HG03558 (cell line): ENCODE data around the gene FLT1.

Experiments used
- ATAC-seq: cut with Tn5 transposase; IDR thresholded peaks from one replicate; pipeline ENCODE4 v1.9.1; 2021; ENCODE audit warnings: moderate number of reproducible peaks; ENCODE audit not compliant: unreplicated experiment; ENCODE audit errors: extremely low read depth

FLT1 gene

DNA sequence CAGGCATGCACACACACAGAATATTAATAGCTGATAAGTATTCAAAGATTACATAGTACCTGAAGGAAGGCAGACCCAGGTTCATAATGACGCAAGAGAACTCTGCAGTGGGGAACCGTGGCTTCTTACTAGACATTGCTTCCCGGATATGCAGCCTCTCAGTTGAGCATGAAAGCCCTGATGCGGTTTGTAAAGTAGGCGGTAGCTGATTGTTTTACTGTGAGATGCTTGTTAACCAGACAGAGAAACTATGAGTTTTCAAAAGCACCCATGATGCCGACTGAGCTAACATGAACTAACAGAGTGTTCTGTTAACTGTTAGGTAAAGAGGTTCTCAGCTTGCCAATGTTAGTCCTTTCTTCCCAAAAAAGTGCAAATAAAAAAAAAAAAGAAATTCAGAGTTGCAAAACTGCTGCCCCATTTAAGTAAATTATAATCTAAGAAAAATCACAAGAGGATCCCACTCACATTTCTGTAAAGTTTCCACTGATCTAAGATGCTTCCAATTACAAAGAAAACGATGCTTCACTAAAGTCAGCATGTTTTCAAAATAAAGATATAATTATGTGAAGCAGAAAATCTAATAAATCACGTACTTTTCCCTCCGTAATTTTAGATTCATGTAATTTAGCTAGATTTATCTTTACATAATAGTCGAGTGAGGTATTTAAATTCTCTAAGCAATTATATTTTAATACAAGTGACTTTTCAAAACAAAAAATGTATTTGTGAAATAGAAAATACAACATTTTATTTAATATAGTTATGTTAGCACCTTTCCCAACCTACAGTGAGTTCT is 2.2 kb downstream of the FLT1 start:
- ATAC-seq: no peak

DNA sequence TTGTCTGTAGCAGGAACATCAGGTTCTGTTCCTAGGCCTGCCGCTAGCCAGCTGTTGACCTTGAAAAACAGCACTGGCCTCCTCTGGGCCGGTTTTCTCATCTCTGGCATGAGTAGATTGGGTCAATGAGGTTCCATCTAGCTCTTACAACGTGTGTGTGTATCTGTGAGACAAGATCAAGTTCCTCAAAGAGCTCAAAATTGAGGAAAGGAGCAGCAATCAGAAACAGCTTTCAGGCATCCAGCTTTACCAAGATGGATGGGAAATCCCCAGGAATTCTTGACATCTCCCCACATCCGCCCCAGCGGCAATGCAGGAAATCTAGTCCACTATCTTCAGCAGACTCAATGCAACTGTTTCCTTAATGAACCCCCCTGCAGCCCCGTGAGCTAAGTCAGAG is 4.9 kb downstream of the FLT1 start:
- no peak for ATAC-seq

- ATAC-seq: no peak
These were observed 5.4 kb downstream of the FLT1 start for GRCh38 chr13:28489524-28489931.

DNA sequence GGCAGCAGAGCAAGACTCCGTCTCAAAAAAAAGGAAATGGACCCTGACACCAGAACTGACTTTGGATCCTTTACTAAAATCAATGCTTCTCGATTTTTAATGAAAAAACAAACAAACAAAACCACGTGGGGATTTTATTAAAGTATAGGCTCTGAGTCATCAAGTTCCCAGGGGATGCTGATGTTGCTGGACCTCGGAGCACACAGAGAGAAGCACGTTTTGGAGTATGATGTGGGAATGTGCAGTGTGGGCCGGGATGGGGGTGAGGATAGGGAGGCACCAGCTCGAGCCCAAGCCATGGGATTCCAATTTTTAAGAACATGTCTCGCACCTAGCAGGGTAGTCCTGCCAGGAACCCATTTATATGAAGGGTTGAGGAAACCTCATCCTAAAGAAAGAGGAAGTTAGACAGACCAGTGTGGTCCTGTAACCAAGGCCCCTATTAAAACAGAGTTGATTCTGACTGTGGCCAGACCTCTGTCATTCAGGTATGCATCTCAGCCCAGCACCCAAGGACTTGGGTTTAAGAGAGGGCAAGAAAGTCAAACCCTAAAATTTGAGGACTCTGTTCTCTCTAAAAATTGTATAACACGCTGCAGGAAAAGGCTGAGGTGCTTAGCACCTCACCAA is 6.4 kb downstream of the FLT1 start:
- no peak for ATAC-seq

GRCh38 chr13:28485996-28486543 is 8.9 kb downstream of the FLT1 start:
- no peak for ATAC-seq

DNA sequence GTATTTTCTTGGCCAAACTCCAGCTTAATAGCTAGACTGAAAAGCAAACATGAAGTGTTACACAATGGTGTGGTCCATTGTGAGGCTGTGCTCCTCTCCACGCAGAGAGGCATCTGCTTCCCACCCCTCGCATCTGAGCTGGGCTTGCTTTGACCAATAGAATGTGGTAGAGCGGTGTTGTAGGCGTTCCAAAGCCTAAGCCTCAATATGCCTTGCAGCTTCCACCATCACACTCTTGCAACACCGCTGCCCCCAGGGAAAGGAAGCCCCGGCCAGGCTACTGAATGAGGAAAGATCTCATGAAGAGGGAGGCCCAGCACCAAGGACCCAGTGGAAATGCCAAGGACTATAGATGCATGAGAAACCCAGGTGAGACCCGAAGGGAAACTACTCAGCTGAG is 9.4 kb downstream of the FLT1 start:
- ATAC-seq: no peak

- no peak for ATAC-seq
These were observed 9.8 kb downstream of the FLT1 start for GRCh38 chr13:28485097-28485496.

DNA sequence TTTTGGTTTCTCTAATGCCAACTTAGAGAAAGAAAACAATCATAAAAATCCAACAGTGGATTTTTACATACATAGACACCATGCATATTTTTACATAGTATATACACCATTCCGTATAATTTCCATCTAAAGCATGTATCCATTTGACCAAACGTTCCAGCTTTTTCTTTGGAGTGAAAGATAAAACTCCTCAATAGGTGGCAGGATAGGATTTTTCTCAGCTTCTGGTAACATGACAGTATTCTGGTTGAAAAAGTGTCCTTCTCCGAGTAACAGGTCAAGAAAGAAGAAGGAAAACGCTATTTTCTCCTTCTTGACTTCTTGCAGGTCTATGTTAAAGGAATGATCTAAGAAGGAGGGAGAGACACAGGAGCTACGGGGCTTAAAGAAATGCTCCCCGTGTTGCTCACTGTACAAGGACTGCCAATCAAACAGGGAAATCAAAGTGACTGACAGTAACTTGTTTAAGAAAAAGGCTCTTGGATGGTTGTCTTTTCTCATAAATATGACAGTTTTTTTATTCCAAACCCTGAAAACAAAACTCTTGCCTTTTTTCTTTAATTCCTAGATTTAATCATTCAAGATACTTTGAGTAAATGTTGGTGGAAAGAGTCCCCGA is 11.5 kb downstream of the FLT1 start:
- no peak for ATAC-seq

- ATAC-seq: no peak
These were observed 15.9 kb downstream of the FLT1 start for GRCh38 chr13:28479005-28479404.

- ATAC-seq: no peak
These were observed 16.8 kb downstream of the FLT1 start for GRCh38 chr13:28478127-28478526.

DNA sequence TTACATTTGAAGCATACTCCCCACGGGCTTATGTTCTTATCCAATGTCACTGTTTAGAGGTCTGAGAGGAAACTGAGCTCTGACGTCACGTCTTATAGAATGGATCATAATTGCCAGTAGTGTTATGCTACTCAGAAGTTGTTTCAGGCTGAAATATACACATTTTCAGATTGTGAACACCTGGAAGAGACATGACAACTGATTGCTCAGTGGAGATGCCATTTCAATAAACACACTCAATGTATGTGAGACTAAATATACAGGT is 17.3 kb downstream of the FLT1 start:
- no peak for ATAC-seq

- no peak for ATAC-seq
These were observed 17.8 kb downstream of the FLT1 start for GRCh38 chr13:28476919-28477708.

DNA sequence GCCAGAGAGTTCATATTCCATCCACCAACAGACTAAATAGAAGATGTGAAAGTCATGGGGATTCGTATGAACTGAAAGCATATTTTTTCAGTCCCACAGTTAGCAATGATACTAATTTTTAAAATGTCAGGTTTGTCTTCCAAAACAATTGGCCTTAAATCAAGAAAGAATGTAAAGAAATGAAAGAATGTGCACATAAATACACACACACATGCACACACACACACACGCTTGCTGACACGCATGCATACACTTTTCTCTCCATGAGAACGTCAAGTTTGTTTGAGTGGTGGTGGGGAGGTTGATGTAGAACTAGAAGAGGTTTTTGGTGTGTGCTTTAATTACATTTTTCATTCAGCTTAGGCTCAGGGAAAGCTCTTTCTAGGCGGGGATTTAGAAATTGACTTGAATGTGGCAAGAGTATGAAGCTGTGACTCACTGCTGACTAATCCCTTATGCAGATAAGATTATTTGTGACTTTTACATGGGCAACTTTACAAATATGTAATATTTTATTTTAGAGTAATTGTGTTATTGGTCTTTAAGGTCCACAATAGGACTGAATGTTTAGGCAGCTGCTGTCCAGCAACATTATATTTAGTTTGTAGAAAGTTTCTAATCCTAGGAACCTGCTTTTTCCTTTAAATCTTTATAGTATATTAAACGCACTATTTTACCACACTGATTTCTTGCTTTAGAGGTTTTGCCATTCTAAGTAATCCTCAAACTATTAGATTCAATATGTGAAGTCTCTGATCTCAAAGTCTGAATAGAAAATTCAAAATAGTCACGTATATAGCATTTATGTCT is 18.8 kb downstream of the FLT1 start:
- no peak for ATAC-seq

- no peak for ATAC-seq
These were observed 20.3 kb downstream of the FLT1 start for GRCh38 chr13:28474491-28475134.

GRCh38 chr13:28473044-28473443 is 21.9 kb downstream of the FLT1 start:
- no peak for ATAC-seq

DNA sequence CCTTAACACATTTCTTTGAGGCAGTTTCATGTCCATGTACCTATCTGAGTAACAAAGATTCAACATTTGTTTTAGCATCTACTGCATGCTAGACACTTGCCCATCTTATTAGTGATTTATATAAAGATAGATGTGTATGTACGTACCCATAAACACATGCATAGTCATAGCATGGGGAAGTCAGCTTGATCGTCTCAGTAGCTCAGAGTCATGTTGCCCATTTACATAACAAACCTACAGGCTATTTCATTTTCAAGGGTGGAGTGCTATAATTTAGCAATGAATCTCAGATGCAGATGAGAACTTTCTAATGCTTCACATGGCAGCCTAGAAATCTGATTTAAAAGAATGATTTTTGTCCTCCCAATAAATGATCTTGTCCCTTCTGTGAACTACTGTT is 23.5 kb downstream of the FLT1 start:
- ATAC-seq: no peak

- ATAC-seq: no peak
These were observed 24.6 kb downstream of the FLT1 start for GRCh38 chr13:28470296-28470695.

- no peak for ATAC-seq
These were observed 25.6 kb downstream of the FLT1 start for GRCh38 chr13:28469316-28469715.
